Measurements from ENCODE around the gene DGKB.

DGKB gene

GRCh38 chr7:14843755-14844154, 58.8 kb downstream of the DGKB start:
- CTCF ChIA-PET, result no interaction called here
- no peak for DNase-seq (ENCODE audit: low spot score)
- no peak overlapping the region for H3K27ac ChIP-seq
- POLR2A ChIA-PET (ENCODE audit: low non-redundant PET), result no interaction called here
- no peak for TF ChIP-seq CTCF (conservative IDR thresholded peaks at IDR 0.05; ENCODE audit: low read depth)

GRCh38 chr7:14842523-14842922, 60.0 kb downstream of the DGKB start:
- TF ChIP-seq CTCF (conservative IDR thresholded peaks at IDR 0.05; ENCODE audit: low read depth), result no peak
- ChIA-PET POLR2A (ENCODE audit: low non-redundant PET) (no interaction called here), CTCF (no interaction called here)
- no peak for DNase-seq (ENCODE audit: low spot score)
- H3K27ac ChIP-seq, result no peak overlapping the region

DNA sequence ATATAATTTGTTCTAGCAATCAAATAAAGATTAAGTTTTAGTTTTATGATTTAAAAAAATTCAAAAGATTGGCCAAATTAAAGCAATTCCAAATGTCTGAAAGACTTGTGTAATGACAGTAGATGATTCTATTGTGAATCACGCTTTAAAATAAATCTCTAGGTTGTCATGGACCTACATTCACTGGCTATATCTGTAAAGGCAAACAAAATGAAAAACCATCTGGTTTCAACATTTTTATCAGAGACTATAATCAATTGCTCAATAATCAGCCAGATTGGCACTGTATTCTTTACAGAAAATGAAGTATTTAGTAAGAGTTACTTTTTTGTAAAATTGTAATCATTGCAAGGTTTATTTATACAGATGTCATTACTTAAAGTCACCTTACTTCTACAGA, 60.7 kb downstream of the DGKB start:
- CTCF ChIA-PET, result no interaction called here
- H3K27ac ChIP-seq, result no peak overlapping the region
- TF ChIP-seq CTCF (conservative IDR thresholded peaks at IDR 0.05; ENCODE audit: low read depth), result no peak
- DNase-seq (ENCODE audit: low spot score), result no peak
- POLR2A ChIA-PET (ENCODE audit: low non-redundant PET), result no interaction called here

GRCh38 chr7:14841086-14841485, 61.5 kb downstream of the DGKB start:
- POLR2A ChIA-PET (ENCODE audit: low non-redundant PET), result no interaction called here
- TF ChIP-seq CTCF (conservative IDR thresholded peaks at IDR 0.05; ENCODE audit: low read depth), result no peak
- no peak for DNase-seq (ENCODE audit: low spot score)
- H3K27ac ChIP-seq, result no peak overlapping the region
- CTCF ChIA-PET, result no interaction called here

- no peak for TF ChIP-seq CTCF (conservative IDR thresholded peaks at IDR 0.05; ENCODE audit: low read depth)
- no peak for DNase-seq (ENCODE audit: low spot score)
- ChIA-PET CTCF (no interaction called here), POLR2A (ENCODE audit: low non-redundant PET) (no interaction called here)
- no peak overlapping the region for H3K27ac ChIP-seq
Measured at GRCh38 chr7:14839307-14839706, 63.2 kb downstream of the DGKB start.

- no peak overlapping the region for H3K27ac ChIP-seq
- no peak for DNase-seq (ENCODE audit: low spot score)
- POLR2A ChIA-PET (ENCODE audit: low non-redundant PET), result no interaction called here
- TF ChIP-seq CTCF (conservative IDR thresholded peaks at IDR 0.05; ENCODE audit: low read depth), result no peak
- CTCF ChIA-PET, result no interaction called here
Measured at GRCh38 chr7:14837216-14837615, 65.3 kb downstream of the DGKB start.

- no peak overlapping the region for H3K27ac ChIP-seq
- CTCF ChIA-PET, result no interaction called here
- peak; percentile 4 for DNase-seq (ENCODE audit: low spot score)
- TF ChIP-seq CTCF (conservative IDR thresholded peaks at IDR 0.05; ENCODE audit: low read depth), result no peak
- POLR2A ChIA-PET (ENCODE audit: low non-redundant PET), result no interaction called here
Measured at GRCh38 chr7:14836571-14837189, 65.9 kb downstream of the DGKB start.

All from RWPE1 (cell line).